Glomerular visceral epithelial cell (primary cell): ENCODE data around the gene TGFBI.

Experiments
- DNase-seq: peaks from one replicate; pipeline ENCODE4 v3.0.0-alpha.2; 2016; ENCODE audit errors: extremely low spot score

Gene TGFBI

DNA sequence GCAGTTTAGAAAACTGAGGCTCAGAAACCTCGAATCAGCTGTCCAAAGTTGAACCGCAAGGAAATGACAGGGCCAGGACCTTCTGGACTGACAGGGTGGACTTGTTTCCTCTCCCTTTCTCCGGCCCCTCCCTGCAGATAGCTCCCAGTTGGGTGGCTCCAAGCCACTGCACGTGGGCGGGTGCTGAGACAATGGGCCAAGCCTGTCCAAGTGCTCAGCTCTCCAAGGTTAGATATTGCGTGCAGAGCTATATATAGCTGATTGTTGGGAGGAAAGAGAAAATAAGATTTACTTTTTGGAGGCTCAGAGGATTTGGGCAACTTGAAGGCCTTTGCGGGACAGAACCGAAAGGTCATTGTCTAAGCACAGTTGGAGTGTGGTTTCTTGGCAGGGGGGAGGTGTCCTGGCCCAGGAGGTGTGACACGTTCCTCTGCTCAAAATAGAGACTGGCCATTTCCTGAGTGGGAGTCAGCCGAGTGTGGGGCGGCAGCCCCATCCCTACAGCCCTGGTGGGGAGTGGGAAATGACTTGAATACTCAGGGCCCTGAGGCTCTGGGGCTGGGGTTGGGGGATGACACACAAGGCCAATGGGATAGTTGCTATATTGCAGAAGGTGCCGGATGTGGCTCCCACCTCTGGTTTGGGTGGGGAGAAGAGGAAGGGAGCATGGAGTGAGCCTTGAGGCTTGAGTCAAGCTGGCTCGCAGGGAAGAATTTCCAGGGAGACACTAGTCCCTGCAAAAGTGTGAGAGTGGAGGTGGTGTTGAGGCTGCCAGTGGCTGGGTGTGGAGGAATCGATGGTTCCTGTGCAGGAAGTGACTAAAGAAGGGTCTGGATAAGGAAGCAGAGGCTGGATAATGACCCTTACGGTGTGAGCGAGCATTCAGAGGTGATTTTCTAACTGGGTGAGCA, 59.4 kb downstream of the TGFBI start:
- DNase-seq: no peak

- no peak for DNase-seq
These were observed 61.0 kb downstream of the TGFBI start for GRCh38 chr5:136089791-136090190.

- DNase-seq: no peak
These were observed 61.5 kb downstream of the TGFBI start for GRCh38 chr5:136090319-136090718.

DNA sequence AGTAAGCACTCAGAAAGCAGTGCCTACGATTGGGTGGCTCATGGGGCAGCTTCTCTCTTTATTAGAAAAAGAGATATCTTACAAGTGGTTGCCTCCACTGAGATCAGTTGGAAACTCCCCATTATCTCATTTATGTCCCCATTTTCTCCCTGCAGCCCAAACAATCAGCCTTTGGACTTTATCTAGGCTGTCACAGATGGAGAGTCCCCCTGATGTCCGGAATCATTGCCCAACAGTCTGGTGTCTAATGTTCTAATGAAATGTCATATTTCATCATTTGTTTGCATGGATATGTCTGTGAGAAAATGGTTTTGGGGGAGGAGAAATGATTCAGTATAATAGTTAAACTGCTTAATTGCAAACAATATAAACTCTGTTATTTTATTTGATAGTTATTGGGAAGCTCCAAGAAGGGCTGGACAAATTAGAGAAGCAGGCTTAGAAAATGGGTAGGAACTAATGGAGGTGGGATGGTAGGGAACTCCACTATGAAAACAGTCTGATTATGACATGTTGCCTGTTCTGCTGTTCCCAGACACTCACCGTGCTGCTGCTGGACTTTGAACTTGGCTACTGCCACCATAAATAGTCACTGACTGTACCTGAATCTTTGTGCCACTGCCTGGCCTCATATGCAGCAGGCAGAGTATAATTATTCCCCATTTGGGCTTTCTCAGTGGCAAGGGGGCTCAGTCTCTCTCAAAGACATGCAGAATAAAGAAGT, 65.6 kb downstream of the TGFBI start:
- DNase-seq: no peak

DNA sequence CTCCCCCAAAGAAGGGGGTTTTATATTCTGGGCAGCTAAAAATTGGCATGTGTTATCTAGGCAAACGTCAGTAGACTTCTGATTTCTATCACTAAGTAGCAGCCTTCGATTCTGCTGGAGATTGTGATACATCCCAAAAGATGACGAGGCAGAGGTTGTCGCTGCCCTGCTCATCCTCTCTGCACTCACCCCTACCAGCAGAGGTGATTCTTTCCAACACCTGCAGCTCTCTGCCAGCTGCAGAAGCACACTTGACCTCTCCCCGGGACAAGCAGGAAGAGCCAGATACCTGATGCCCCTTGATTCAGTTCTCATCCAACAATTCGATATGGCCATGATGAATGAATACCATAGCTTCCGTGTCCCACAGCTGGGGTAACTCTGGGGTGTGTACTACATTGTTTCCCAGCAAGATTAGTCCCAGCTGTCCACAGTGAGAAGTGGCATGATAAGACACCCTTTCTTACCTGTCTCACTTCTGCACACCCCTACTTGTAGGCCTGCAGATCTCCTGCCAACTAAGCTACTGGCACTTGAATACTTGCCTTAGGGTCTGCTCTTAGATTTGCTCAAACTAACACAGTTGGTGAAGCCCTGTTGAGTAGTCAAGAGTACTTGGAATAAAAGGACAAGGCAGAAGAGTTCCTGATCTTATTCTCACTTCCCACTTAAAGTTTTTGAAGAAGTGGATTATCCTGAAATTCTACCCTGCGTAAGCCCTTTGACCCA, 66.3 kb downstream of the TGFBI start:
- DNase-seq: no peak

DNA sequence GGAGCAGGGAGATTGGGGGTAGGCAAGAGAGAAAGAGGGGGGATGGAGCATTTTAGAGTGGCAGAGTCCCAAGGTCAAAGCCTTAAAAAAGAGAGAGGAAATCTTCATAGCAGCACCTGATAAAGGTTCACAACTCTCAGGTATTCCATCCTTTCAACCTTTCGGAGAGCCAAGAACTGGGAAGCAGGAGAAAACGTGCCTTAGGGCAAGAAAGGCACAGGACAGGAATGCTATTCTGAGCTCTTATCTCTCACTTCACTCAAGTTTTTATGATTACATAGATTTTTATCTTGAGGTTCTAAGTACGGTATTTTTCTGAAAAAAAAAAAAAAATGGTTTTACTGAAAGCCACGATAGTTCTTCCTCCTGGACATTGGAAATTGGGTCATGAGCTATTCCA, 69.4 kb downstream of the TGFBI start:
- no peak for DNase-seq

GRCh38 chr5:136099870-136100269, 71.1 kb downstream of the TGFBI start:
- no peak for DNase-seq

GRCh38 chr5:136101884-136102283, 73.1 kb downstream of the TGFBI start:
- DNase-seq: no peak

- DNase-seq: no peak
These were observed 74.3 kb downstream of the TGFBI start for GRCh38 chr5:136103118-136103517.

DNA sequence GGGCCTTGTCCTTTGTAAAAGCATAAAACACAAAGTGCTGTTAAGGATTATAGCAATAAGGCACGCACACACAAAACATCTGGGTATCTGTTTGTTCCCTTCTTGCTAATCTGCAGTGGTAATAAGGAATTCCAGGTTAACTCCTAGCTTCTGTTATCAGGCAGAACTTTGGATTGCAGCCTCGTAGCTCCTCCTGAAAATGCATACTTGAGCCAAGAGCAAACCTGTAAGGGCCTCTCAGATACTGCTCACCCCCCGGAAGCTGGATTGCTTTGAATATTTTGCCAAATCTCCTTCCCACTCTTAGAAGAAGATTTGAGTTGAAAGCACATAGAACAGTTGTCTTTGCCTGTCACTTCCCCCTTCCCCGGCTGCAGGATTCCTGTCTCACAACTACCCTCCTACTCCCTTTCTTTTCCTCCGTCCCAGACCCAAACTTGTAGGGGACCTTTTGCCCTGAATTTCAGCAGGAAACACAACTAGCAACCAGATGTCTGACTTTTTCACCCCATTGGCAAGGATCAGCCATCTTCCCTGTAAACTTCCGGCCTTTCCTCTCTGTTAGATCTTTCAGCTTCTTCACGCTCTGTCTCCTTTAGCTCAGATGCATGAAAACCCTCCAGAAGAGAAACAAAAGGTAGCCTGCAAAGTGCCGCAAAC, 75.6 kb downstream of the TGFBI start:
- no peak for DNase-seq

DNA sequence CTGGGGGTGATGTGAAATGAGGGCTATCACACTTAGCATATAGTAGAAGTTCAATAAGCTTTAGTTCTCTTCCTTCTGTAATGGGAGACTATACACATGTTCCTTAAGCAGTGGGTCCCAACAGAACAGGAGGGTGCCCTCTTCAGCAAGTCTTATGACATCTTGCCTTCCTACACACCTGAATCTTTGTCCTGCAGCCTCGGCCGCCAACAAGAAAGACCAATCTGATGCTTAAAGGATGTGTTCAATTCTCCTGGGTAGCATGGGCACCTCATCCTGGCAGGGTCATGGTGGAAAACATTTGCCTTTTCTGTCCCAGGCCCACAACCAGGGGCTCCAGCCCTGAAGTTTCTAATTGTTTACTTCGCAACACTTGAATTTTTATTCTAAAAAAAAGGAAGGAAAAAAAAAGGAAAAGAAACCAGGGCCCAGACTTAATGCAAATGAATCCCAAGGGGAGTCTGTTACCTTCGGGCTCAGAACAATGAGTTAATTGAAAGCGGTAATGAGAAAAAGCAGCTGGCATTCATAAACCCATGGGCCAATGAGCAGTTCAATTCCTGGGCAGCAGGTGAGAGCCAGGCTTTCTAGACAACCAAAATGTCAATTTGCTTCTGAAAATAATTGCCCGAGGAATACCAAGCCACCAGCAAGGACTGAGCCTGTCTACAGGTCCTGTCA, 77.7 kb downstream of the TGFBI start:
- no peak for DNase-seq

DNA sequence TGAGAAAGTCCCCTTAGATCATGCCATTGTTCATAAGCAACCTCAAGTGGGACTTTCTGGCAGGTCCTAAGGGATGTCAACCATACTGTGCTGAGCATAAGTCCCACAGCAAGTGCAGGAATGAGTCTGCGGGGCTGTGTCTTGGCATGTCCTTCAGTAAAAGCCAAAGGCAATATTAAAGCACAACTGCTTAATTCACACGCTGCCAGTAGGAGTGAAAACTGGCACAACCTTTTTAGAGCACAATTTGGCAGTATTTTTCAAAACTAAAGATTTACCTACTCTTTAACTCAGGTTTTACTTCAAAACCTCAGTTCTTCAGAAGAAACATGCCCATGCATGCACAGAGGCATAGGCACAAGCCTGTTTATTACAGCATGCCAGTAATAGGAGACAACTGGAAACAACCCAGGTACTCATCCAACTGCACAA, 79.4 kb downstream of the TGFBI start:
- no peak for DNase-seq

DNA sequence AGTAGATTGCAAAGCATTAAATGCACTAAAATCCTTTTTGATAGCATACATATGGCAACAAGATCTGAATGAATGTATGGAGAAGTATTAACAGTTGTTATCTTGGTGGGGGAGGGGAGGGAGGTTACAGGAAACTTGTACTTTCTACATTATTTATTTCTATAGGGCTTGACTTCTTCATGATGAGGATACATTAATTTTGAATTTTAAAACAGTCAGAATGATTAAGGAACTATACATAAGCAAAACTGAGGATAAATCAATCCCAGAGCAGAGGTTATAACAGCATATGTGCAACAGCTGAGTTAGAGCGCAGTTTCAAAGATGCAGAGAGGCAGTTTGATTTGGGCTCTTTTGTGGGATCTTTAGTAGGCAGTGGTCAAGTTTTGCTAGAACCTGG, 80.0 kb downstream of the TGFBI start:
- DNase-seq: no peak

GRCh38 chr5:136109453-136110135, 80.8 kb downstream of the TGFBI start:
- DNase-seq: no peak
